ENCODE measurements around the gene ARHGAP45.

ARHGAP45 gene

DNA sequence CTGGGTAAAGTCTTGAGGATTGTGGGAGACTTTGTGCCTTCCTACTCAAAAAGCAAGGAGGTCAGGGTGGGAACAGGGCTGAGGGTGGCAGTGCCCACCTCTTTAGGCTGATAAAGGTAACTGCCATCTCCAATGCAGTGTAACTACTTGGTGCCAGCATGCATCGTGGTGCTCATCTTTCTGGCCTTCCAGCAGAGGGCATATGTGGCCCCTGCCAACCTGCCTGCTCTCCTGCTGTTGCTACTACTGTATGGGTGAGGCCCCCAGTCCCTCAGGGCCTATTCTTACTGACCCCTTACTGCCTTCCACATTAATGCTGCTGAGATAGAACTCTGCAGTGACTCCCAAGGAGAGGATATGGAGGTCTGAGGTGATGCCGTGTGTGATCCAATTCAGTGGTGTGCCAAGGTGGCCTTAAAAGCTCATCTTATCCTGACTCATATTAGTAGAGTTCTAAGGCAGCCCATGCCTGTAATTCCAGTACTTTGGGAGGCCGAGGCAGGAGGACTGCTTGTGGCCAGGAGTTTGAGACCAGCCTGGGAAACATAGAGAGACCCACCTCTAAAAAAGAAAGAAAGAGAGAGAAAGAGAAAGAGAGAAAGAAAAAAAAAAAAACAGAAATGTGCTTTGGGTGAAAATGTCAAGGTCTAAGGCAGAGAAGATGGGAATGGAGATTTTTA is 9.7 kb upstream of the ARHGAP45 start:
- DNase-seq, result peak; percentile 43

DNA sequence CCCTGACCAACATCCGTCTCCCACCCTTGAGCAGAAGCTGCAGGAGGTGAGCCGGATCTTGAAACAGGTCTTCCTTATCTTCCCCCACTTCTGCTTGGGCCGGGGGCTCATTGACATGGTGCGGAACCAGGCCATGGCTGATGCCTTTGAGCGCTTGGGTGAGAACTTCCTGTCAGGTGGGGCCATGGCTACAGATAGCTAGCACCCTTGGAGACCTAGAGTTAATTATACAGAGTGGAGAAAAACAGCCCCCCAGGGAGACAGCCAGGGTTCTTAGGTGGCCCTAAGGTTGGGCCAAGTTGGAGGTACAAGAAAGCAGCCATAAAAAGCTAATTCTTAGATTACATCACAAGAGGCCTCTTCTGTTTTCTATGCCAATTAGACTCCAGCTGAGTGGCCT is 8.9 kb upstream of the ARHGAP45 start:
- DNase-seq, result no peak

DNA sequence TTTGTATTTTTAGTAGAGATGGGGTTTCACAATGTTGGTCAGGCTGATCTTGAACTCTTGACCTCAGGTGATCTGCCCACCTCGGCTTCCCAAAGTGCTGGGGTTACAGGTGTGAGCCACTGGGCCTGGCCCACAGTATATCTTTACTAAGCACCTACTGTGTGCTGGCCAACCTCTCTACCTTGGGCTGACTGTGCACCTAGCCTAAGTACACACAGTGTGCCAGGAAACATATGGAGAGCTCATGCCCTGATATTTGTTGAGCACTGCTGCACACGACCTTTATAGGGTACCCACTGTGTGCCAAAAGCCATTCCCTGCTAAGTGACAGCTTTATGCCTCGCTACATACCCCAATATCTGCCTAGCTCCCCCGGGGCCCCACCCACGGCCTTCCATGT is 6.3 kb upstream of the ARHGAP45 start:
- DNase-seq, result no peak

DNA sequence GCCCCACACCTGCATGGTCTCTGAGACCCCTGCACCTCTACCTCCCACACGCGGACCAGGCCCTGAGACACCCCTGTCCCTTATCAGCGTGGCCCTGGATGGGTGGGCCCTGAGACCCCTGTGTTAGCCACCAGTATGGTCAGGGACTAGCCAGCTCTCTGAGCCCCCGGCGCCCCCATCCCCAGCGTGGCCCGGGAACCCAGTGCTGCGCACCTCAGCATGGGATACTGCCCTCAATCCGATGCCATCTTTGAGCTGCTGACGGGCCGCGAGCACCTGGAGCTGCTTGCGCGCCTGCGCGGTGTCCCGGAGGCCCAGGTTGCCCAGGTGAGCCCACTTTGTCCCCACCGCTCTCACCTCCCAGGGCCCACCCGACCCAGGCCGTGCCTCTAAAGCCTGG is 5.0 kb upstream of the ARHGAP45 start:
- DNase-seq, result no peak

DNA sequence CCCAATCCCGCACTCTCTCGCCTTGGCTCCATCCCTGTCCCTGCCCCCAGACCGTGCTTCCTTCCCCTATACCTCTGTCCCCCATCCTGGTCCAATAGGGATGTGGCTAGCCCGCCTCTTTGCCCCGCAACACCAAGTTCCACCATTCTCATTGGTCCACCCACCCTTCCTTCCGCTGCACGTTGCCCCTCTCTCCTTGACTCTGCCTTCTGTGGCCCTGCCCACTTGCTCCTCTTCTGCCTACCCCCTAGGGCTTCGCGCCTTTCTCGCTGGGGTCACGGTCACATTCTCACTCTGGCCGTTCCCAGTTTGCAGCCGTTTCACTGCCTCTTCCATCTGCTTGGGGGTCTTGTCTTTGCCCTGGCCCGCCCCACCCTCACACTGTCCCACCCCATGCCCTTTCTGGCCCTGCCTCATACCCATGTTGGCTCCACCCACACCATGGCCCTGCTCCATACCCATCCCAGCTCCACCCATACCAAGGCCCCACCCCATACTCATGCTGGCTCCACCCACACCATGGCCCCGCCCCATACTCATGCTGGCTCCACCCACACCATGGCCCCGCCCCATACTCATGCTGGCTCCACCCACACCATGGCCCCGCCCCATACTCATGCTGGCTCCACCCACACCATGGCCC is 4.5 kb upstream of the ARHGAP45 start:
- no peak for DNase-seq

DNA sequence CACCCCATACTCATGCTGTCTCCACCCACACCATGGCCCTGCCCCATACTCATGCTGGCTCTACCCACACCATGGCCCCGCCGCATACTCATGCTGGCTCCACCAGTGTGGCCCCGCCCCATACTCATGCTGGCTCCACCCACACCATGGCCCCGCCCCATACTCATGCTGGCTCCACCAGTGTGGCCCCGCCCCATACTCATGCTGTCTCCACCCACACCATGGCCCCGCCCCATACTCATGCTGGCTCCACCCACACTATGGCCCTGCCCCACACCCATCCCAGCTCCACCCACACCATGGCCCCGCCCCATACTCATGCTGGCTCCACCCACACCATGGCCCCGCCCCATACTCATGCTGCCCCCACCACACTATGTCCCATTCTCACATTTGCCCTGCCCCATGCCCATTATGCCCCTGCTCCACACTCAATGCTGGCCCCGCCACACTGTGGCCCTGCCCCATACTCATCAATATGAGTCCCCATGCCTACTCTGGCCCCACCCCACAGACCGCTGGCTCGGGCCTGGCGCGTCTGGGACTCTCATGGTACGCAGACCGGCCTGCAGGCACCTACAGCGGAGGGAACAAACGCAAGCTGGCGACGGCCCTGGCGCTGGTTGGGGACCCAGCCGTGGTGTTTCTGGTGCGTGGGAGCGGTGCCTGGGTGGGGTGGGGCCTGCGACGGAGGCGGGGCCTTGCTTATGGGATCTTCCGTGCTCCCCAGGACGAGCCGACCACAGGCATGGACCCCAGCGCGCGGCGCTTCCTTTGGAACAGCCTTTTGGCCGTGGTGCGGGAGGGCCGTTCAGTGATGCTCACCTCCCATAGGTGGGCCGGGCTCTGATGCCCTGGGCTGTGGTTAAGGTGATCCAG is 3.7 kb upstream of the ARHGAP45 start:
- peak; percentile 59 for DNase-seq

DNA sequence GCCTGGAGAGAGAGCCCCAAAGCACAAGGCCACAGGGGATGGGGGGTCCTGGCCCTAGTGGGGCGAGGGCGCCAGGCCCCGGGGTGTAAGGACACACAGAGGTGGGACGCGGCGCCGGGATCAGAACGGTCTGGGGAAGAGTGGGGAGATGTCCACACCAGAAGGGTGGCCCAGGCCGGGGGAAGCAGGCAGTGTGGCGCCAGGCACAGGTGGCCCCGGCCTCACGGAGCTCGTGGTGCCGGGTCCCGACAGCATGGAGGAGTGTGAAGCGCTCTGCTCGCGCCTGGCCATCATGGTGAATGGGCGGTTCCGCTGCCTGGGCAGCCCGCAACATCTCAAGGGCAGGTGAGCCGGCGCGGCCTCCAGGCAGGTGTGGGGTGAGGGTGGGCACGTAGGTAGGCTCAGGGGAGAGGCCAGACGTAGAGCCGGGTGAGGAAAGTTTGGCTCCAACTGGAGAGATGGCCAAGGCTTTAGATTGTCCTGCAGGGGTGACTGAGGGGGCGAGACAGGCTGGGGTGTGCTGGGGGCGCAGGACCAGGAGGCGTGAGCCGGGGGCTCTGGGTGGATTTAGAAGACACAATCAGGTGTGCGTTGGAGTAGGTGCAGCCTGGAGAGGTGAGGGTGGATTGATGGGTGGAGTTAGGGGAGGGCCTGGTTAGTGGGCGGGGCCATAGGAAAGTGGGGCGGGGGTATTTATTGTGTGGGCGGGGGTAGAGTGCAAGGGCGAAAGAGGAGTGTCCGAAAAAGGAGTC is 2.9 kb upstream of the ARHGAP45 start:
- DNase-seq, result no peak

DNA sequence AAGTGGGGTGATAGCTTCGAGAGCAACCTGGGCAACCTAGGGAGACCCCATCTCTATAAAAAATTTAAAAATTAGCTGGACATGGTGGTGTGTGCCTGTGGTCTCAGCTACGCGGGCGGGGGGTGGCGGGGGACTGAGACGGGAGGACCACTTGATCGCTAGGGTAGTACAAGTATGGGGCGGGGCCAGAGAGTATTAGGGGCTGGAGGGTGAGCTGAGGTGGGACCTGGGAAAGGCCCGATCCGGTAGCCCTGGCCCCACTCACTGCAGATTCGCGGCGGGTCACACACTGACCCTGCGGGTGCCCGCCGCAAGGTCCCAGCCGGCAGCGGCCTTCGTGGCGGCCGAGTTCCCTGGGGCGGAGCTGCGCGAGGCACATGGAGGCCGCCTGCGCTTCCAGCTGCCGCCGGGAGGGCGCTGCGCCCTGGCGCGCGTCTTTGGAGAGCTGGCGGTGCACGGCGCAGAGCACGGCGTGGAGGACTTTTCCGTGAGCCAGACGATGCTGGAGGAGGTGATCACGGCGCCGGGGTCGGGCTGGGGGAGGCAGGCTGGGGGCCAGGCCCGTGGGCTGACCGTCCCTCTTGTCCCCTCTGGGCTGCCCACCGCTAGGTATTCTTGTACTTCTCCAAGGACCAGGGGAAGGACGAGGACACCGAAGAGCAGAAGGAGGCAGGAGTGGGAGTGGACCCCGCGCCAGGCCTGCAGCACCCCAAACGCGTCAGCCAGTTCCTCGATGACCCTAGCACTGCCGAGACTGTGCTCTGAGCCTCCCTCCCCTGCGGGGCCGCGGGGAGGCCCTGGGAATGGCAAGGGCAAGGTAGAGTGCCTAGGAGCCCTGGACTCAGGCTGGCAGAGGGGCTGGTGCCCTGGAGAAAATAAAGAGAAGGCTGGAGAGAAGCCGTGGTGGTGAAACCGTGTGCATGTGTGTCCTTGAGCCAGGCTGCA is 2.0 kb upstream of the ARHGAP45 start:
- peak; percentile 81 for DNase-seq

DNA sequence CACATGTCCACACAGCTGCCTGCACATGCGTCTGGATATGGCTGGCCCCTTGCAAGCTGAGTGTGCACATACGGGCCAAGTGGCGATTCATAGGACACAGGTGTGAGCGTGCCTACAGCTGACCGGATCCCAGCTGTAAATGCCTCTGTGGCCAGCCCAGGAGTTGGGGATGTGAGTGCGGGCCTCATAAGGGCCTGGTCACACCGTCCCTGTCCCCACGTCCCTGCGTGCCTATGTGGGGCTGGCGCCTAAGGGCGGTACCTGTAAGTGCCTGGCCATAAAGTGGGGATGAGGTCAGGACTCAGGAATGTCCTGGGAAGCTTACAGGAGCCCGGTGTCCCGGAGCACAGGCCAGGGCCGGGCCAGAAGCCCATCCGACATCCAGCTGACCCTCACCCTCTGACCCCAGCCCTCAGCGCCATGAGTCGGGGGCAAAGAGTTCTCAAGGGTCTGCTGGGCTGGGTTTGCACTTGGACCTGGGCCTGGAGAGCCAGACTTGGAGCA is 1.3 kb upstream of the ARHGAP45 start:
- DNase-seq, result no peak

DNA sequence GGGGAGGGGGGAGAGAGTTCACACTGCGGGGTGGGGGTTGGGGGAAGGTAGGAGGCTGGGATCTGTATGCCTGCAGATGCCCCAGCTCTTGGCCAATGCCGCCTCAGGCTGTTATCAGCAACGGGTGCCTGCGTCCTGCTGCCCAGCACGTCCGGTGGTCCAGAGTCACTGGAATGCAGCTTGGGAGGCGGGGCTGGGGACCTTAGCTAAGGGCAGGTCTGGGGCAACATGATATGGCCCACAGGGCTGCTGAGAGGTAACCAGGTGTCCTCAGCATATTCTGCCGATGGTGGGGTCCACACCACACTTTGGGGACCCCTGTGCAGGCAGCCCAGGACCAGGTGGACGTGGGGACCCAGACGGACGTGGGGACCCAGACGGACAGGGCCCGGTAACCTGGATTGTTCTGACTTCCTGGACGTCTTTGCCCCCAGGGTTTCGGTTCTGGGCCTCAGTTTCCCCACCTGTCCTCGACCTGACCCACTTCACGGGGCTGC is 668 bp upstream of the ARHGAP45 start:
- no peak for DNase-seq

DNA sequence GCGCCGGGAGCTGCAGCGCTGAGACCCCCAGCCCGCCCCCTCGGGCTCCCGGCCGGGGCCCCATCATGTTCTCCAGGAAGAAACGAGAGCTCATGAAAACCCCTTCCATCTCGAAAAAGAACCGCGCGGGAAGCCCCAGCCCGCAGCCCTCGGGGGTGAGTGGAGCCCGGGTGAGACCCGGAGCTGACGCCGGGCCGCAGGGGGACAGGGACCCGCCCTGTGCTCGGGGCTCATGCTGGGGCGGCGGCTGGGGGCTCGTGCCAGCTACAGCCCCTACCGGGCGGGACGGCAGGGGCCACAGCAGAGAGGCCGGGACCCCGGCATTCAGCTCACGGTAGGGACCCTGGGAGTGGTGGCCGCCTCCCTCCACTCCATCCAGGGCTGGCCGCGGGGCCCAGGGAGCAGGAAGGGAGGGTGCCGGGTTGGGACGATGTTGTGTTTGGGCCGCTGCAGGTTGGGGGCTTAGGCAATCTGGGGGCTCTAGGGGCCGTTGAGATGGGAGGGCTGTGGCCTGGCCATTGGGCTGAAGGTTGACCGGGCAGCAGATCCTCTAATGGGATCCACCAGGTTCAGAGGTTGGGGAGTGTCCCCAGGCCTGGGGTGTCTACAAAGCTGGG is 482 bp downstream of the ARHGAP45 start:
- peak; percentile 66 for DNase-seq

DNA sequence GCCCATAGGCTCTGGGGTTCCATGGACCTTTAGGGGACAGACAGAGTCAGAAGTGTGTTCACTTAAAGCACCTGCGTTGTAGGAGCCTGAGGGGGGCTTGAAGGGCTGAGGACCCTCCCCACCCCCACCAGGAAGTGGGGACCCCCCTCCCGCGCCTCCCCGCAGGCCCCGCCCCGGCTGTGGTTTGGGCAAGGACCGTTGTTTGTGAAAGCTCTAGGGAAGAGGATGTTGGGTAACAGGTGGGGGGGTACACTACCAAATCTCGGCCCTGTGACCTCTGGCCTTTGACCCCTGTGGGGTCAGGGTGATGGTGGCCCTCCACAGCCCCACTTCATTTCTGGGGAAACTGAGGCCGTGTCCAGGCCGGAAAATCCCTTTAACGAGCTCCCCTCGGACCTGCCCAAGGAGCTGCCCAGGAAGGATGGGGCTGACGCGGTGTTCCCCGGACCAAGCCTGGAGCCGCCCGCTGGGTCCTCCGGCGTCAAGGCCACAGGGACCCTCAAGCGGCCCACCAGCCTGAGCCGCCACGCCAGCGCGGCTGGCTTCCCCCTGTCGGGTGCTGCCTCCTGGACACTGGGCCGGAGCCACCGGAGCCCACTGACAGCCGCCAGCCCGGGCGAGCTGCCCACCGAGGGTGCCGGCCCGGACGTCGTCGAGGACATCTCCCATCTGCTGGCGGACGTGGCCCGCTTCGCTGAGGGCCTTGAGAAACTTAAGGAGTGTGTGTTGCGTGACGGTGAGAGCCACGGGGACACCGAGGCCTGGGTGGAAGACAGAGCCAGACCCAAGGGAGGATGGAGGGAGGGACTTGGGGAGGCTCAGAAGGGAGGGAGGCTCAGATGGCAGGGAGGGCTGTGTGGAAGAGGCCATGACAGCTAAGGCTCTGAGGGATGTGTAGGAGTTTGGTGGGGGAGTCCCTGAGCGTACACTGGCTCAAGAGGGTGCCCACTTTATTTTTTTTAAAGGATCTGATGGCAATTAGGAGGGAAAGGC is 1.3 kb downstream of the ARHGAP45 start:
- DNase-seq, result peak; percentile 55

DNA sequence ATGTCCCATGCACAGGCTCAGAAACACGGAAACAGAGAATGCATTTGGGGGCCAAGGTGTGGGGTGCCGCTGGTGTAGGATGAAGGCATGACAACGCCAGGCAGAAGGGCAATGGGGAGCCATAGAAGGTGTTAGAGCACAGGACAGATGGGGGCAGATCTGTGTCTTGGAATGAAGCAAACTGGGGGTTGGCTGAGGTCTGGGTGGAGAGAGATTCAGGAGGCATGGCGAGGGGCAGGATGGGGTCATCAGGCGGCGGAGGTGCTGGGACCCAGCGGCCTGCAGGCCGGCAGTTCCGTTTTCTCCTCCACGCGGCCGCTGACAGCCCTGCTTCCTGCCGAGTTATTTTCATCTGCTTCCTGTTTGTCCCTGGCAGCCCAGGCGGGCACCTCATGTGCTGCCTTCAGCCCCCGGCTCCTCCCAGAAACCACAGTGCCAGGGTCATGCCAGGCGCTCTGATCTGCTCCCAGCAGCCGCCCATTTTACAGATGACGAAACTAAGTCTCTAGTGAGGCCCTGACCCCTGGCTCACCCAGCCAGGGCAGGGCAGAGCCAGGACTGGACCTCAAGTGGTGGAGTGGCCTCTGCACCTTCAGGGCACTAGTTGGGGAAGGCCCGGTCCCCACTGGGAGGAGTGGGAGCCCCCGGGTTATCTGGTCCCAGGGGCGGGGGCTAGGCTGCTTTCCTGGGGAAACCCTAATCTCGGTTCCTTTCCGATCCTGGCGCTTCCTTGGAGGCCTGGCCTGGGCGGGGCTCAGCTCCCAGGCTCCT is 2.2 kb downstream of the ARHGAP45 start:
- peak; percentile 45 for DNase-seq

DNA sequence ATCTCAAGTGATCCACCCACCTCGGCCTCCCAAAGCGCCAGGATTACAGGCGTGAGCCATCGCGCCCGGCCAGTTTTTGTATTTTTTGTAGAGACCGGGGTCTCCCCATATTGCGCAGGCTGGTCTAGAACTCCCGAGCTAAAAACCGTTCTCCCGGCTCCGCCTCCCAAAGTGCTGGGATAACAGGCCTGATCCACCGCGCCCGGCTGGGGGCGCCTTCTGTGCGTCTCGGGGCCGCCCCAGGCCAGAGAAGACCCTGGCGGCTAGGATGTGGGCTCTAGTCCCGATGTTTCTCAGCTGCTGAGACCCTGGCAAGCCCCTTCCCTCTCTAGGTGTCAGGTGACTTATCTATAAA is 3.6 kb downstream of the ARHGAP45 start:
- no peak for DNase-seq

DNA sequence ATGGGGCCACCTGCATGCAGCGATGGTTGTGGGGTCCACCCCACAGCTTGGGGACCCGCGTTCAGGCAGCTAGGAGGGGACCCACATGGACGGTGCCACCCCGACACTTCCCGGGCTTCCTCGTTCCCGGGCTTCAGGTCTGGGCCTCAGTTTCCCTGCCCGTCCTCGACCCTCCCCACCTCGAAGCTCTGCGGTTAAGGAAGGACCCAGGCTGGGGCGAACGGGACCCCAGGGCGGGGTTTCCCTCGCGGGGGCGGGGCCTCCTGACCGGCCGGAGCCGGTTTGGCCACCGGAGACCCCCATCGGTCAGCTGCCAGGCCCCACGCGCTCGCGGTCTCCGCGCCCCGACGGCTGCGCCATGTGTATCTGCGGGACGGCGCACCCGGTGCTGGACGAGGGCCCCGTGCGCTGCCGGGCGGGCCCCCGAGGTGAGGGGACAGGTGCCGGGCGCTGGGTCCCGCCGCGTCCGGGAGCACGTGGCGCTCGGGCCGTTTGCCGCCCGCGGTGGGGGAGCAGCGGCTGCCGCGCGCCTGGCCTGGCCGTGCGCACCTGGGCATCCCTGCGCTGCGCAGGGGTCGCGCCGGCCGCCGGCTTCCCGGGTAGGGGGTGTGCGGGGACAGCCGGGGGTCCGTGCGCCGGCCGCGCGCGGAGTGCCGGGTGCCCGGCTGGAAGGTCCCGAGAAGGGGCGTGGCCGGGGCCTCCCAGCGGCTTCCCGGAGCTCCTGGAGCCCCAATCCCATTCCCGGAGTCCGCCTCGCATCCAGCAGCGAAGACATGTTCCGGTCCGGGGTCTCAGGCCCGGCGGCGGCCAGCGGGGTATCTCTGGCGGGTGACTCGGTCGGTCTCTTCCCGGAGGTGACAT is 4.2 kb downstream of the ARHGAP45 start:
- DNase-seq, result no peak

DNA sequence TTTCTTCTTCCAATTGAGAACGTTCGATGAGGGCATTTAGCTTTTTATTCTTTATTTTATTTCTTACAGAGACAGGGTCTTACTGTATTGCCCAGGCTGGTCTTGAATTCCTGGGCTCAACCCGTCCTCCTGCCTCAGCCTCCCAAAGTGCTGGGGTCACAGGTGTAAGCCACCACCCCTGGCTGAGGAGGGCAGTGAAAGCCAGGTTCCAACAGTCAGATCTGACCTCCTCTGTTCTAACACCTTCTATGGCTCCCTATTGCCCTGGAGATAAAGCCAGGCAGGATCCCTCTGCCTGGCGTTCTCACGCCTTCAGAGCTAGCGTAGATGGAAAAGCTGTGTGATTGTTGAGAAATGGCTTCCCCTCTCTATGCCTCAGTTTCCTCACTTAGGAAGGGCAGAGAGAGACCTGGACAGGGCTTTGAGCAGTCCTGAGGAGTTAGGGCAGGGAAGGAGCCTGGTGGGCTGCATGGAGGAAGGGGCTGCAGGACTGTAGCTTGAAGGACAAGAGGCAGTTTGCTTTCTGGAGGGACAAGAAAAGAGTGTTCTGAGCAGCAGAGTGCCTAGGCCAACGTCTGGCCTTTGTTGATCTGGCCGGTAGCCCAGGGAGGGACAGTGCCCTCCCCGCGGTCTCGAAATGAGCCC is 5.5 kb downstream of the ARHGAP45 start:
- DNase-seq, result no peak

Measured in activated naive CD4-positive, alpha-beta T cell treated with anti-CD3 and anti-CD28 coated beads, Interleukin-2, amount 50 U/mL, for 16 hours (primary cell).